Transverse colon (tissue), 4 donors: ENCODE measurements around the gene NFE2L3.
A peak's percentile ranks its signal among the peaks of the same experiment; 100 is the strongest.

Experiments
- CTCF ChIP-seq, 5 experiments: fragments of 200-600 bp in 3 of 5; fragments of 450-650 bp in 2 of 5; sonication (generic) in 3 of 5; IDR thresholded peaks; 1 replicate in 2 of 5; 2 replicates in 3 of 5; pipeline ENCODE4 v1.5.1; 2016 to 2017; ENCODE audit warnings: antibody characterized with exemption in 5 of 5, inconsistent platforms in 3 of 5, mild to moderate bottlenecking in 2 of 5, moderate library complexity in 1 of 5
- POLR2A ChIP-seq: fragments of 450-650 bp; IDR thresholded peaks from one replicate; pipeline ENCODE4 v1.6.1; 2016; ENCODE audit warnings: antibody characterized with exemption, mild to moderate bottlenecking, moderate library complexity
- POLR2AphosphoS5 ChIP-seq, 3 donors: sonication (generic); formaldehyde crosslinking; IDR thresholded peaks; one replicate each; pipeline ENCODE4 v1.6.1; 2016; ENCODE audit warnings: antibody characterized with exemption in 3 of 3

- TF ChIP-seq CTCF (IDR thresholded peaks at IDR 0.05) (no peak), POLR2A (peak; percentile 86), POLR2AphosphoS5 (IDR thresholded peaks at IDR 0.05) (peak; percentile 93 to 97 (median 95))
Measured at GRCh38 chr7:26201247-26202018, 49.4 kb downstream of the NFE2L3 start, which contains the start of gene CBX3.
